Thoracic aorta (tissue), 2 donors: ENCODE results near the gene ARFGAP1. TPM values are rescaled to one million over a fixed set of nuclear protein-coding genes. Genes with fewer than 3 reads are reported as not detected.

ENCODE experiments used
- ATAC-seq: fragments of 150-250 bp; one replicate; pipeline ENCODE4 v1.8.0; 2017; ENCODE audit warnings: low read depth; ENCODE audit not compliant: insufficient number of reproducible peaks, low FRiP score
- DNase-seq: peaks from one replicate; pipeline ENCODE4 v3.0.0-alpha.2; 2020; ENCODE audit warnings: low spot score
- H3K27ac ChIP-seq, 2 donors: fragments of 200-600 bp; sonication (generic); 1 replicate in 1 of 2; 2 replicates in 1 of 2; pipeline ENCODE4 v1.5.1; 2016; ENCODE audit warnings: mild to moderate bottlenecking in 2 of 2, moderate library complexity in 2 of 2
- H3K27me3 ChIP-seq: fragments of 200-600 bp; sonication (generic); replicated peaks from 2 replicates; pipeline ENCODE4 v1.6.0; 2016; ENCODE audit warnings: mild to moderate bottlenecking; ENCODE audit not compliant: insufficient read depth
- H3K36me3 ChIP-seq: fragments of 200-600 bp; sonication (generic); one replicate; pipeline ENCODE4 v1.5.1; 2016
- H3K4me1 ChIP-seq, 2 donors: fragments of 200-600 bp; sonication (generic); 1 replicate in 1 of 2; 2 replicates in 1 of 2; pipeline versions ENCODE4 v1.5.1 to v1.6.0; 2016; ENCODE audit warnings: low read depth in 2 of 2, mild to moderate bottlenecking in 1 of 2; ENCODE audit not compliant: control insufficient read depth in 1 of 2
- H3K4me3 ChIP-seq: fragments of 200-600 bp; sonication (generic); 2 replicates; pipeline ENCODE4 v1.5.1; 2016; ENCODE audit warnings: mild to moderate bottlenecking
- H3K9me3 ChIP-seq: fragments of 200-600 bp; sonication (generic); 2 replicates; pipeline ENCODE4 v1.5.1; 2016
- total RNA-seq, 2 donors: library from RNA; depleted of rRNA; stranded (reverse); fragments of >200 nt; gene quantifications; one replicate each; pipeline versions ENCODE4 v1.1.0 to v1.2.3, GENCODE V29; 2016
- TF ChIP-seq, protein P1 (sequence below): fragments of 200-600 bp; sonication (generic); IDR thresholded peaks from one replicate; pipeline ENCODE4 v1.5.1; 2019; ENCODE audit warnings: antibody characterized with exemption

Gene ARFGAP1
- total RNA-seq, 2 donors from 2014 or later: 110 to 119 TPM

GRCh38 chr20:63325021-63325471, 52.4 kb downstream of the ARFGAP1 start:
- TF ChIP-seq, protein P1, sequence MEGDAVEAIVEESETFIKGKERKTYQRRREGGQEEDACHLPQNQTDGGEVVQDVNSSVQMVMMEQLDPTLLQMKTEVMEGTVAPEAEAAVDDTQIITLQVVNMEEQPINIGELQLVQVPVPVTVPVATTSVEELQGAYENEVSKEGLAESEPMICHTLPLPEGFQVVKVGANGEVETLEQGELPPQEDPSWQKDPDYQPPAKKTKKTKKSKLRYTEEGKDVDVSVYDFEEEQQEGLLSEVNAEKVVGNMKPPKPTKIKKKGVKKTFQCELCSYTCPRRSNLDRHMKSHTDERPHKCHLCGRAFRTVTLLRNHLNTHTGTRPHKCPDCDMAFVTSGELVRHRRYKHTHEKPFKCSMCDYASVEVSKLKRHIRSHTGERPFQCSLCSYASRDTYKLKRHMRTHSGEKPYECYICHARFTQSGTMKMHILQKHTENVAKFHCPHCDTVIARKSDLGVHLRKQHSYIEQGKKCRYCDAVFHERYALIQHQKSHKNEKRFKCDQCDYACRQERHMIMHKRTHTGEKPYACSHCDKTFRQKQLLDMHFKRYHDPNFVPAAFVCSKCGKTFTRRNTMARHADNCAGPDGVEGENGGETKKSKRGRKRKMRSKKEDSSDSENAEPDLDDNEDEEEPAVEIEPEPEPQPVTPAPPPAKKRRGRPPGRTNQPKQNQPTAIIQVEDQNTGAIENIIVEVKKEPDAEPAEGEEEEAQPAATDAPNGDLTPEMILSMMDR: no peak
- ATAC-seq: no peak
- H3K27me3 ChIP-seq: no peaks in the 10 kb centered on the region
- no peak for DNase-seq
- H3K4me1 ChIP-seq: no peaks in the 10 kb centered on the region
- no peak overlapping the region for H3K4me3 ChIP-seq
- no peaks in the 10 kb centered on the region for H3K36me3 ChIP-seq
- no peak overlapping the region for H3K27ac ChIP-seq
- no peaks in the 10 kb centered on the region for H3K9me3 ChIP-seq

- ATAC-seq: no peak
- no peak for DNase-seq
- no peaks in the 10 kb centered on the region for H3K27me3 ChIP-seq
Measured at GRCh38 chr20:63325554-63326313, 53.1 kb downstream of the ARFGAP1 start.

DNA sequence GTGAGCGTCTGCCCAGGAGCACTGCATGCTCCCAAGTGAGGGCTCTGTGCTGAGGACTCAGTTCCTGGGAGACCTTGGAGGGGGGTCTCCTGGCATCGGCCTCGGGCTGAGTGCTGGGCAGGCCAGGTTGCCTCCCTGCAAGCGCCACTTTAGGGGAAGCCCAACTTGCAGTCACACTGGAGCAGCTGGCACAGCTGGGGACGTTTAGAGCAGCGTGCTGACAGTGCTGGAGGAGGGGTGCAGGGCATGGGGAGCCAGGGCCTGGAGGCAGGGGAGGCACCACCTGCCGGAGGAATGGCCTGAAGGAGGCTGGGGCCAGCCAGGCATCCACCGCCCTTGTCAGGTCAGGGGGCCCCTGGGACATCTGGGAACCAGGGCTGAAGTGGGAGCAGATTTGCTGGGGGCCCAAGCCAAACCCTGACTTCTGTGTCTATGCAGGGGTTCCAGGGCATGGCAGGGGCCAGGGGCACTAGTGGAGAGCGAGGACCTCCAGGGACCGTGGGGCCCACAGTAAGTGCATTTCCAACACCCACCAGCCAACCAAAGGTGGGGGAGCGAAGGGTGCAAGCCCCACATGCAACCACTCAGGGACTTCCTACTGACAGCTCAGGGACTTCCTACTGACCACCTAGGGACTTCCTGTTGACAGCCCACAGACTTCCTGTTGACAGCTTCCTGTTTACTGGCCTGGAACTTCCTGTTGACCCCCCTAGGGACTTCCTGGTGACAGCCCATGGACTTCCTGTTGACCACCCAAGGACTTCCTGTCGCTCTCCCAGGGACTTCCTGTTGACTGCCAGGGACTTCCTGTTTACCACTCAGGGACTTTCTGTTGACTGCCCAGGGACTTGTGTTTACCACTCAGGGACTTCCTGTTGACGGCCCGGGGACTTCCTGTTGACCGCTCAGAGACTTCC, 54.0 kb downstream of the ARFGAP1 start:
- H3K27me3 ChIP-seq: no peaks in the 10 kb centered on the region
- no peaks in the 10 kb centered on the region for H3K9me3 ChIP-seq
- DNase-seq (no peak), ATAC-seq (no peak)
- no peaks in the 10 kb centered on the region for H3K4me1 ChIP-seq
- no peak overlapping the region for H3K27ac ChIP-seq
- H3K36me3 ChIP-seq: no peaks in the 10 kb centered on the region
- H3K4me3 ChIP-seq: no peak overlapping the region
- TF ChIP-seq, protein P1: no peak

More at GRCh38 chr20:63325554-63326313, 53.1 kb downstream of the ARFGAP1 start:
- H3K4me1 ChIP-seq: no peaks in the 10 kb centered on the region
- no peak overlapping the region for H3K4me3 ChIP-seq
- H3K9me3 ChIP-seq: no peaks in the 10 kb centered on the region
- H3K36me3 ChIP-seq: no peaks in the 10 kb centered on the region
- TF ChIP-seq, protein P1: no peak
- H3K27ac ChIP-seq: no peak overlapping the region

DNA sequence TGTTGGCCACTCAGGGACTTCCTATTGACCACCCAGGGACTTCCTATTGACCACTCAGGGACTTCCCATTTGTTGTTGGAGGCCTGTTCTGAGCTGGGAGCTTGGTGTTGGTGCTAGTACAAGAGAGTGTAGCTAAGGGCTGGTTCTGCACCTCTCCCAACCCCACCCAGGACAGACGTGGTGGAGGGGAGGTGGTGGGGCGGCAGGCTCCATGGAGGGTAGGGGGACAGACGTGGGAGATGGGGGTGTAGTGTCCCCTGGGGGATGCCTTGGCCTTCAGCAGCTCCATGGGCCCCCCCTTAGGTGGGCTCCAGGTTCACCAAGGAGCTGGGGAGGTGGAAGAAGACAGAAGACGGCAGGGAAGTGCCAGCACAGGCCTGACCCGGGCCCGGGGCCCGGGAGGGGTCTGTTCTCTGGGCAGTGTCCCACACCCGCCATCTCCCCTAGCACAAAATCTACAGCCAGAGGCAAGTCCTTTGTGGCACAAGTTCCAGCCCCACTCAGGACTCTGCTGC, 54.7 kb downstream of the ARFGAP1 start:
- Histone ChIP-seq H3K27ac (no peak overlapping the region), H3K9me3 (no peaks in the 10 kb centered on the region), H3K36me3 (no peaks in the 10 kb centered on the region), H3K4me3 (no peak overlapping the region), H3K4me1 (no peaks in the 10 kb centered on the region), H3K27me3 (no peaks in the 10 kb centered on the region)
- TF ChIP-seq, protein P1: no peak
- ATAC-seq (no peak), DNase-seq (no peak)
